Tibial nerve (tissue), 4 donors: ENCODE data around the gene TCF23.

ENCODE experiments used
- CTCF ChIP-seq, 5 experiments: fragments of 200-600 bp in 3 of 5; fragments of 450-650 bp in 2 of 5; sonication (generic) in 3 of 5; IDR thresholded peaks; one replicate each; pipeline ENCODE4 v1.5.1; 2016 to 2019; ENCODE audit warnings: antibody characterized with exemption in 5 of 5, mild to moderate bottlenecking in 3 of 5, moderate library complexity in 2 of 5
- EP300 ChIP-seq, 2 donors: sonication (generic); formaldehyde crosslinking; IDR thresholded peaks; one replicate each; pipeline ENCODE4 v1.6.1; 2017; ENCODE audit warnings: antibody characterized with exemption in 2 of 2, mild to moderate bottlenecking in 1 of 2
- POLR2A ChIP-seq, 2 donors: fragments of 450-650 bp; IDR thresholded peaks; one replicate each; pipeline ENCODE4 v1.6.1; 2017; ENCODE audit warnings: antibody characterized with exemption in 2 of 2, mild to moderate bottlenecking in 2 of 2, moderate library complexity in 2 of 2

GRCh38 chr2:27128668-27129571 is 19.9 kb upstream of the TCF23 start:
- TF ChIP-seq POLR2A (IDR thresholded peaks at IDR 0.05) (no peak), CTCF (IDR thresholded peaks at IDR 0.05) (no peak), EP300 (IDR thresholded peaks at IDR 0.05) (no peak)
